Stomach (tissue), 9 donors: ENCODE measurements around the gene KARS1. TPM values are rescaled to one million over a fixed set of nuclear protein-coding genes. Genes with fewer than 3 reads are reported as not detected.

Experiments
- DNase-seq, 2 donors: peaks; one replicate each; pipeline versions ENCODE4 v3.0.0 to v3.0.0-alpha.2; 2013 to 2019
- H3K27ac ChIP-seq, 5 donors: fragments of 200-600 bp in 4 of 5; sonication (generic) in 4 of 5; one replicate each; pipeline ENCODE4 v1.5.1; 2013 to 2019; ENCODE audit warnings: mild to moderate bottlenecking in 1 of 5, moderate library complexity in 1 of 5
- H3K27me3 ChIP-seq, 3 donors: fragments of 200-600 bp; sonication (generic); one replicate each; pipeline ENCODE4 v1.5.1; 2017 to 2019; ENCODE audit warnings: mixed run types in 1 of 3
- H3K36me3 ChIP-seq, 4 donors: fragments of 200-600 bp; sonication (generic); 1 replicate in 3 of 4; 2 replicates in 1 of 4; pipeline ENCODE4 v1.5.1; 2016 to 2019
- H3K4me1 ChIP-seq, 4 donors: fragments of 200-600 bp; sonication (generic); one replicate each; pipeline ENCODE4 v1.5.1; 2016 to 2019
- H3K4me3 ChIP-seq, 4 donors: fragments of 200-600 bp; sonication (generic) in 3 of 4; one replicate each; pipeline ENCODE4 v1.5.1; 2016 to 2019; ENCODE audit warnings: mild to moderate bottlenecking in 1 of 4
- H3K9me3 ChIP-seq, 4 donors: fragments of 200-600 bp; sonication (generic); one replicate each; pipeline ENCODE4 v1.5.1; 2016 to 2019
- CTCF ChIP-seq, 7 experiments: fragments of 450-650 bp in 4 of 7; fragments of 200-600 bp in 3 of 7; sonication (generic) in 3 of 7; IDR thresholded peaks; one replicate each; pipeline ENCODE4 v1.5.1; 2016 to 2019; ENCODE audit warnings: antibody characterized with exemption in 7 of 7, control low read depth in 2 of 7, mild to moderate bottlenecking in 1 of 7
- EP300 ChIP-seq: sonication (generic); formaldehyde crosslinking; IDR thresholded peaks from one replicate; pipeline ENCODE4 v1.6.1; 2017; ENCODE audit warnings: antibody characterized with exemption
- POLR2A ChIP-seq, 4 donors: fragments of 450-650 bp; IDR thresholded peaks; one replicate each; pipeline ENCODE4 v1.6.1; 2016; ENCODE audit warnings: antibody characterized with exemption in 4 of 4, control low read depth in 2 of 4, mild to moderate bottlenecking in 1 of 4, moderate library complexity in 1 of 4
- POLR2AphosphoS5 ChIP-seq, 3 donors: sonication (generic); formaldehyde crosslinking; IDR thresholded peaks; one replicate each; pipeline ENCODE4 v1.6.1; 2016; ENCODE audit warnings: antibody characterized with exemption in 3 of 3
- WGBS, 5 donors: extraction: QIAGEN DNeasy Blood & Tissue Kit in 3 of 5; methylation state at CpG; one replicate each; pipeline versions ENCODE4 v1.1.5 to v1.1.7; 2013 to 2018; 5-methylcytosine and 5-hydroxymethylcytosine counted together
- intact Hi-C: fragments of 100-400 bp; cut with DNase I; formaldehyde crosslinking; loops from one replicate; pipeline ENCODE4 v1.15.1; 2023; ENCODE audit warnings: low total_unique reads
- polyA plus RNA-seq, 3 donors: library from polyadenylated mRNA; stranded (reverse); fragments of 200-250 nt; gene quantifications; one replicate each; pipeline ENCODE4 v1.2.3, GENCODE V29; 2013
- total RNA-seq, 5 donors: library from RNA; depleted of rRNA; stranded (reverse); fragments of >200 nt; gene quantifications; one replicate each; pipeline versions ENCODE4 v1.1.0 to v1.2.3, GENCODE V29; 2014 to 2016
- donor health status: healthy with polysubstance abuse.
- donor health status: Bipolar disorder and iron deficiency.
- donor health status: healthy.

Gene KARS1
- total and polyA plus RNA-seq, 8 donors, result 81.2 to 196 (median 92.7) TPM

GRCh38 chr16:75647112-75647491 is 363 bp downstream of the KARS1 start:
- intact Hi-C loops, result no loop called here
- no peak for DNase-seq
- no peak for TF ChIP-seq CTCF (IDR thresholded peaks at IDR 0.05)
- TF ChIP-seq EP300, result no peak
- no peak for TF ChIP-seq POLR2AphosphoS5 (IDR thresholded peaks at IDR 0.05)
- no peak for TF ChIP-seq POLR2A (IDR thresholded peaks at IDR 0.05)
- no peaks in the 10 kb centered on the region for H3K9me3 ChIP-seq
- WGBS, 5 donors, result 0 to 1% (median 0%) methylated on average over 12 to 18 of the region's 18 CpGs
- peak overlapping the region; percentile 80 to 100 (median 93) for H3K4me3 ChIP-seq
- H3K27ac ChIP-seq, result peak overlapping the region; percentile 66 to 99 (median 94)
- H3K36me3 ChIP-seq, result peaks cover 3 to 33% (median 25%) of the 10 kb centered on the region in 4 donors
- H3K27me3 ChIP-seq, result no peaks in the 10 kb centered on the region
- peaks cover 45 to 60% (median 53%) of the 10 kb centered on the region in 4 donors for H3K4me1 ChIP-seq

GRCh38 chr16:75644240-75645012 is 3.0 kb downstream of the KARS1 start:
- peaks cover 26 to 33% (median 30%) of the 10 kb centered on the region in 4 donors for H3K4me1 ChIP-seq
- 76 to 81% (median 78%) methylated on average over 7 of the region's 7 CpGs for WGBS, 5 donors
- no peak overlapping the region for H3K4me3 ChIP-seq
- no peaks in the 10 kb centered on the region for H3K27me3 ChIP-seq
- peaks cover 24 to 59% (median 51%) of the 10 kb centered on the region in 4 donors for H3K36me3 ChIP-seq
- no peak overlapping the region for H3K27ac ChIP-seq
- intact Hi-C loops, result no loop called here
- TF ChIP-seq POLR2A (IDR thresholded peaks at IDR 0.05), result no peak
- TF ChIP-seq CTCF (IDR thresholded peaks at IDR 0.05), result peak in 1 of 7 experiments; percentile 18
- peak in 1 of 2 donors; percentile 56 for DNase-seq
- H3K9me3 ChIP-seq, result no peaks in the 10 kb centered on the region

GRCh38 chr16:75640598-75640997 is 6.9 kb downstream of the KARS1 start:
- H3K9me3 ChIP-seq, result no peaks in the 10 kb centered on the region
- peaks cover 15 to 19% (median 17%) of the 10 kb centered on the region in 4 donors for H3K4me1 ChIP-seq
- no peak overlapping the region for H3K27ac ChIP-seq
- H3K4me3 ChIP-seq, result no peak overlapping the region
- intact Hi-C loops, result no loop called here
- WGBS, 5 donors, result 83 to 90% (median 86%) methylated on average over 6 of the region's 6 CpGs
- peaks cover 49 to 95% (median 89%) of the 10 kb centered on the region in 4 donors for H3K36me3 ChIP-seq
- DNase-seq, result no peak
- H3K27me3 ChIP-seq, result no peaks in the 10 kb centered on the region
- TF ChIP-seq POLR2AphosphoS5 (IDR thresholded peaks at IDR 0.05), result no peak
- TF ChIP-seq EP300, result no peak
- no peak for TF ChIP-seq POLR2A (IDR thresholded peaks at IDR 0.05)
- no peak for TF ChIP-seq CTCF (IDR thresholded peaks at IDR 0.05)

DNA sequence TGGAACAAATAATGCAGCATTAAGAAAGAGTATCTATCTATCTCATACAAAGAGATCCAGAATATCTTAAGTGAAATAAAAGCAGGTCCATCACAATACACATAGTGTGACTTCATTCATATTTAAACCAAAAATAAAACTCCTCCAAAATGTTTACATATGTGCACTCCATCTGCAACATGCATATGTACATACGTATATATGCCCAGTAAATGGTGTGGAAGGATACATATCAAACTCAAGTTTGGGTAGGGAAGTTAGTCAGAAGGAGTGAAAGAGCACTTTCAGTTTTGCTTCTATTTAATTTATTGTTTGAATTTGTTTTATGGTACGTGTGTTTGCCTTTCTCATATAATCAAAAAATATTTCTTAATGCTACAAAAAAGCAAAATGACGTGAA is 12.4 kb downstream of the KARS1 start:
- 64 to 84% (median 77%) methylated on average over 3 of the region's 3 CpGs for WGBS, 5 donors
- Histone ChIP-seq H3K4me1 (no peaks in the 10 kb centered on the region), H3K36me3 (peaks cover 84 to 100% (median 100%) of the 10 kb centered on the region in 4 donors)

More for the DNA sequence above, 12.4 kb downstream of the KARS1 start:
- Histone ChIP-seq H3K27me3 (no peaks in the 10 kb centered on the region), H3K9me3 (no peaks in the 10 kb centered on the region), H3K27ac (no peak overlapping the region), H3K4me3 (no peak overlapping the region)
- no peak for DNase-seq
- no peak for TF ChIP-seq EP300
- no peak for TF ChIP-seq POLR2A (IDR thresholded peaks at IDR 0.05)
- no peak for TF ChIP-seq POLR2AphosphoS5 (IDR thresholded peaks at IDR 0.05)
- no peak for TF ChIP-seq CTCF (IDR thresholded peaks at IDR 0.05)
- intact Hi-C loops, result no loop called here
